GM19193 (cell line): ENCODE data around the gene MUC22.

Source experiments
- POLR2A ChIP-seq: IDR thresholded peaks from 4 replicates; pipeline ENCODE4 v1.6.1; 2011; ENCODE audit not compliant: insufficient read depth, insufficient read length; ENCODE audit errors: extremely low read depth

Gene MUC22

DNA sequence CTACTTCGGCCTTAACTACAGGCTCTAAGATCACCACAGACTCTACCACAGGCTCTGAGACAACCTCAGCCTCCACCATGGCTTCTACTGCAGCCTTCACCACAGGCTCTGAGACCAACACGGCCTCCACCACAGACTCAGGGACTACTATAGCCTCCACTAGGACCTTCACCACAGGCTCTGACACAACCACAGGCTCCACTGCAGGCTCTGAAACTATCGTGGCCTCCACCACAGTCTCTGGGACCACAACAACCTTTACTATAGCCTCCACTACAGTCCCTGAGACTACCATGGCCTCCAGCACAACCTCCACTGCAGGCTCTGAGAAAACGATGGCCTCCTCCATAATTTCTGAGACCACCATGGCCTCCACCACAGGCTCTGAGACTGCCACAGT lies 15.3 kb downstream of the MUC22 start:
- TF ChIP-seq POLR2A, result no peak

DNA sequence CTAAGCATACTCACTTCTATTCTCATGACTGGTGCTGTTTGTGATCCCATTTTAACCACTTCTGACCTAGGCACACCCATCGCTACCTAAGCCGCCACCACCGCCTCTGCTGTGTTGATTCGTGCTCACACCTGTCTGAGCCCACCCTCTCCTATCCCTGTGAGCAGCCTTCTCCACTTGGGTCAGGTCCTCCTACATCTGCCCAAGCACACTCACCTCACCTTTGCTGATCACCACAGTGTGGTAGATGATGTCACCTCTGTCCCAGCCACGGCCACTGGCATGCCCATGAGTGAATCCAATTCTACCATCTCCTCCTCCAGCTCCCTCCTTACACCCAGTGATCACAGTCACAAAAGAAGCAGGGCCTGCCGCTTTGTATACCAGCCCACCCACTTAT lies 20.8 kb downstream of the MUC22 start:
- TF ChIP-seq POLR2A, result no peak

DNA sequence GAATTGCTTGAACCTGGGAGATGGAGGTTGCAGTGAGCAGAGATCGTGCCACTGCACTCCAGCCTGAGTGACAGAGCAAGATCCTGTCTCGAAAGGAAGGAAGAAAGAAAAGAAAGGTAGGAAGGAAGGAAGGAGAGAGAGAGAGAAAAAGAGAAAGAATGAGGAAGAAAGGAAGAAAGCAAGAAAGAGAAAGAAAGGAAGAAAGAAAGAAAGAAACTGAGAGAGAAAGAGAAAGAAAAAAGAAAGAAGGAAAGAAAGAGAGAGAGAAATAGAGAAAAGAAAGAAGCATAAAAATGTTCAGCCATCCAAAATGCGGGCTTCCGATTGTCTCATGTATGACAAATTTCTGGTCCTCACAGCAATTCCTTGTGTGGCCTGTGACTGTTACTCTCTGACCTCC lies 22.8 kb downstream of the MUC22 start:
- TF ChIP-seq POLR2A, result no peak

DNA sequence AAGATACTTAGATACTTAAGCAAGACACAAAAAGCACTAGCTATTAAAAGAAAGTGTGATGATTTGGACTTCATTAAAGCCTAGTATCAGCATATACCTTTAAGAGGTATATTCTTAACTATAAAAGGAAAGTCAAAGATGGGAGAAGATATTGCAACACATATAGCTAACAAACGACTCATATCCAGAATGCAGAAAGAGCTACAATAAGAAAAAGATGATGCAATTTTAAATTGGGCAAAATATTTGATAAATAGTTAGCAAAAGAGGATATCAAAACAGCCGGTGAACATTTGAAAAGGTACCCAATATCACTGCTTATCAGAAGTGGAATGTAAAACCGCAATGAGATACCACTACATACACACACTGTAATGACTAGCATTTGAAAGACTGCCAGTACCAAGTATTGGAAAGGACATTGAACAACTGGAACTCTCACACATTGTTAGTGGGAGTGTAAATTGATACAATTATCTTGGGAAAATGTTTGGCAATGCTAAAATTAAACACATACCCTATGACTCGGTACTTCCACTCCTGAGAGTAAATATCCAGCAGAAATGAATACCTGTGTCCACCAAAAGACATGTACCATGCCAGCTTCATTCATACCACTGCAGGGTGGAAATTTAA lies 25.7 kb downstream of the MUC22 start:
- TF ChIP-seq POLR2A, result no peak

DNA sequence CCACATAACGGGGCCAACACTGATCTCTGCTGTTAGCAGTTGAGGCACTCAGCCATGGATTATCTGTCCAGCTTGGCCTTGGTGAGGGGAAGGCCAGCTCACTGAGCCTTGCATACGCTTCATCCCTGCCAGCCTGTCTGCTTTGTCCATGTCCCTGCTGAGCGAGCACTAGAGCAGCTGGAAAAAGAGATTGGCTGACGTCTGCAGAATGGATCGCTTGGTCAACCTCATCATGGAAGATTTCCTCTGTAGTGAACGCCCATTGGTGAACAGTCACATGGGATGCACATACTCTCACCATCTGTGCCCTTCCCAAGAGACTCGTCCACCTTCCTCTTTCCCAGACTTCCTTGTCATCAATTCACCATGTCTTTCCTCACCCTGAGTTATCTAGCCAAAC lies 26.9 kb downstream of the MUC22 start:
- no peak for TF ChIP-seq POLR2A

DNA sequence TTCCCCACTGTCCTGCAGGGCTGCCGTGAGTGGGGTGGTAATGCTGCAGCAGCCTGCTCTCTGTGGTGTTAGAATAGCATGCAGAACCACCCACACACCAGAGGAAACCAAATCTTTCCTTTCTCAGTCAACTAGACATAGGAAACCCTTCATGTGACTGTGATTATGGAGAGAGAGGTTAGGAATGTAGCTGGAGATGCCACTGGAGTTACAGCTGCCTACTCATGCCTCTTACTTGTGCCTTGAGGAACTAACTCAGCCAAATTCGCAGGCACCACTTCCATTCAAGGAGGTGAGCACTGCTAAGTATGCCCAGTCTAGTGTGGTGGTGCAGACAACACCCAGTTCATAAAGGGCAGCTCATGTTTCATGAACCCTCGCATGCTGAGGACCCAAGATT lies 27.4 kb downstream of the MUC22 start:
- TF ChIP-seq POLR2A, result no peak

DNA sequence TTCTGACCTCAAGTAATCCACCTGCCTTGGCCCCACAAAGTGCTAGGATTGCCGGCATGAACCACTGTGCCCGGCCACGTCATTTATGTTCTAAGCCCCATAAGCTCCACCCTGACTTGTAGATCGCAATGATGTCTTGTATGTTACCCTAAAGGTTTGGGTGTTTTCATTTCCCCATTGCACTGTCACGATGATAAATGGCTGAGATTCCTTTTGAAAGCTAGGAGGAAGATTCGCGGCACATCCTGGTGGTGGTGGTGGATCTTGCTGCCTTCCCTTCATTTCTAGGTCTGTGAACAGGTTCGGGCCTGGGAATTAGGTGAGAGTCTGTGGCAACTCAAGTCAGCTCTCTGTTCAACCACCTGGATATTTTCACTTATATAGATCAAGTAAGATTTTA lies 28.3 kb downstream of the MUC22 start:
- no peak for TF ChIP-seq POLR2A

DNA sequence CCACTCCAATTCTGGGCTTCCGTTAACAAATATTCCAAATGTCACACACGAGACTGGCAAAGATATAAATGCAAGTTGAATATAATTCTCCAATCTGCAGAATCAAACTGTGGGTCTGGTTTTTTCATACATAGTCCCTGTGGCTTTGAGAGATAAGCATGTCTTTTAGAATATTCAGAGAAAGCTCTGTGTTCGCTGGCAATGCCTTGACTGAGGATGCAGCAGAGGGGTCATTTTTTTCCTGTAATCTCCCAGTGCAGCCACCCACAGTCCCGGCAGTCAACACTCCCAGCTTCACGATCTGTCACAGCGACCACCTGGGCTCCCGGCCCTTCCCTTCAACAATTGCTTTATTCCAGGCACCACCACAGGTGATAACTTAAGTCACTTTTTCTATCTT lies 30.5 kb downstream of the MUC22 start:
- no peak for TF ChIP-seq POLR2A

DNA sequence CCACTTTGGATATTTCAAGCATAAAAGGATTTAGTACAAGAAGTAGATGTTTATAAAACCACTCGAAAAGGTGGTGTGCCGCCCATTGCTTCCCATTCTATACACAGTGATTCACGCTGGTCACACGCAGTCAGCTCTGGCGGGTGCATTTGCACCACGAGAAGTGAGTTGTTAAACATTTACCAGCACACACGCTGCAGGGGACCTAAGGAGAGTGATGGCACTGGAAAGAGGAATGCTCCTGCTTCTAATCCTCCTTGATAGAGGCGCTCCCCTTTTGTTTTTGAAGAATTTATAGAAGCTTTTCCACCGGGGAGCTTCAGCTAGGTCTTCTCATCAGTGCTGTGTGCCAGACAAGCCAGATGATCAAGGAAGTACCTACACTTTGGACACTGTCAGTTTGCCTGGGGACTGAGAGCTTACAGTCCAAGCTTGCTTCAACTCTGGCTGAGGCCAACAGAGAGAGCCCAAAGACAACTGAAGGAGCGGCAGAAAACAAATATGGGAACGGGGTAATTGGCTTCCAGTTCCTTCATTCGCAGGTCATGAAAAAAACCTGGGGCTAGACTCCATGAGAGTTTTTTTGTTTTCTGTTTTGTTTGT lies 31.2 kb downstream of the MUC22 start:
- no peak for TF ChIP-seq POLR2A

DNA sequence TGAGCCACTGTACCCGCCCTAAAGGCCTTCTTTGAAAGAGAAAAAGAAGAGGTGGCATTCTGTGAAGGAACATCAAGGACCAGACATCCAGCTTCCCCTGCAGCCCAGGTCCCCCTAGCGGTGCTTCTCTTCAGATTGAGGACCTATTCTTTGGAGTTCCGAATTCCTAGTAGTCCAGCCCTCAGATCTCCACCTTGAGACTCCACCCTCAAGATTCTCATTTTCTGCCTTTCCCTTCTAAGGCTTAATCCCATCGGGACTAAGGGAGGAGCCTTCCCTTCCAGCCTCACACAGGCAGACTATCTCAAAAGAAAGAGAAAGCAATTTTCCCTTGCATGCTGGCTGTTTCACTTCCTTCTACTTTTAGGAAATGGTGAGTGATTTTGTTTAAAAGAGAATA lies 32.5 kb downstream of the MUC22 start:
- no peak for TF ChIP-seq POLR2A

DNA sequence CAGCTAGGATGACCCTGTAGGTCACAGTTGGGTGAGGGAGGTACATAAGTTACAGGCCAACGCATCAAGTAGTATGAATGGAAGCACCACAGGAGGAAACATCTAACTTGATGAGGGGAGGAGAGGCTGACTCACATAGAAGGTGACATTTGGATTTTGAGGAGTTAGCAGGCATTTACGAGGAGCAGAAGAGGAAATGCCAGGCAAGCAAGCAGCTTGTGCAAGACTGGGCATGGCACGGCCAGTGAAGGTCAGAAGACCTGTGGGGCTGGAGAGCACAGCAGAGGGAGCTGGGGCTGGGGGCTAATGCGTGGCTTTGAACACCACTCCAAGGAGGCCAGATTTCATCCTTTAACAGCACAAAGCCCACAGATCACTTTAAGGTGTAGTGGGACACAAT lies 37.8 kb downstream of the MUC22 start:
- TF ChIP-seq POLR2A, result no peak

DNA sequence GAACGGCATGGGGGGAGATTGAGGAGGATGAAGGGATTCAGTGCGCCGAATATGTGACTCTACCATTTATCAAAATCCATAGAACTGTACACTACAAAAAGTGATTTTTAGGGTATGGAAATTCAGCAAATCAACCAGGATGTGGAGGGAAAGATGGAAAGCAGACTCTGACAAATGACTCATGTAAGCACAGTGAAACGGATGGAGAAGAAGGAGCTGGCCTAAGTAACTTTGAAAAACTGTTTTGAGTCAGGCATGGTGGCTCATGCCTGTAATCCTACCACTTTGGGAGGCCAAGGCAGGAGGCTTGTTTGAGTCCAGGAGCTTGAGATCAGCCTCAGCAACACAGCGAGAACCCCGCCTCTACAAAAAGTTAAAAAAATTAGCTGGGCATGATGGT lies 39.2 kb downstream of the MUC22 start:
- no peak for TF ChIP-seq POLR2A

DNA sequence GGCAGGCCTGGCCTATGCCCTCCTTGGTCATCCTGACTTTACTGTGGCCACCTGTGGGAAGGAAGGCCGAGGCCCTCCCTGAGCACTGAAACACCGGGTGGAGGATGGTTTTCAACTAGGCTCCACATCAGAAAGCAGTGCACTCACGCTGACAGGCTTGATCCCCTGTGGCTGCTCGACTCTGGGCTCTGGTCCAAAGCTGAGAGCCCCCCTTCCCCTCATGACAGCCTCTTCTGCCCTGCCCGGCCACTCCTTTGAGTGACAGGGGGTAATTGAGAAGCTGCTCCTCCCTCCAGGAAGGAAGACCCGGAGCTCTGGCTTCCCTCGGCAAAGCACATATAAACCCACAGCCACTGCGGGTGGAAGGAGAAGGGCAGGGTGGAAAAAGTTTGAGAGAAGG lies 43.6 kb downstream of the MUC22 start:
- no peak for TF ChIP-seq POLR2A

DNA sequence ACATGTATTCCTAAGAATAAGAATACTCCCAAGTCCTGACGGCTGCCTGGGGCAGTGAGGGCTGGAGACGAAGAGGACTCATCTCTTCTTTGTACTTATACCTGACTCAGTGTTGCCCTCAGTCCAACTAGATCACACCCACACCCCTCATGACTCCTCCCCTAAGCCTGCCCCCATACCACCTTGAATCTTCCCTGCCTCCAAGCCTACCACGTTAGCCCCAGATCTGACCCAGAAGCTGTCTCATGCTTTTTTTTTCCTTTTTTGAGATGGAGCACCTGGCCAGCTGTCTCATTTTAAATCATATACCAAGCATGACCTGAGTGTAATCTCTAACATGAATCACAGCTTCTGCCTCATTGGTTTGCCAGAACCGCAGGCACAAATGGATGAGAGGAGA lies 45.2 kb downstream of the MUC22 start:
- TF ChIP-seq POLR2A, result no peak

DNA sequence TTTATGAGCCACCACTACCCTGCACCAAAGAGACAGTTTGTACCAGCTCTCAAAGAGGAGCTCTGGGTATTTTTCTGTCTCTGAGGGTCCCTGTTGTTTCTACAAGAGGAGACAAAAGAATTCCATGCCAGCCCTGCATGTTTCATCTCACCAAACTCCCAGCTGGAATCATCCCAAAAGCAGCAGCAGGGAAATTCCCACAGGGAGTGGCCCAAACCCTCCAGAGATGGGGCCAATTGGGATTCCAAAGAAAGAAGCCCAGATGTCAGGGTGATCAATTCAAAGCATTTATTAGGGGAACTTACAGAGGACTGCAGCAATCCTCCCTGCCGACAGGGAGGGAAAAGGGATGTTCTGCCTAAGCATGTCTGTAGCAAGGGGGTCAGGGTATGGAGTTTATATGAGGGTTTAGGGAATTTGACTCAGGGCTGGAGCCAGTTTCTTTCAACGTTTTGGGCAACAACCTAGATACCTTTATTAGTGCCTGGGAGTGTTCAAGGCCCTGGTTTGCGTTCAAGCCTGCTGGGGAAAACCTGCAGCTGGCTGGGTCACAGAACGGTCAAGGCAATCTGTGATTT lies 47.2 kb downstream of the MUC22 start:
- no peak for TF ChIP-seq POLR2A

DNA sequence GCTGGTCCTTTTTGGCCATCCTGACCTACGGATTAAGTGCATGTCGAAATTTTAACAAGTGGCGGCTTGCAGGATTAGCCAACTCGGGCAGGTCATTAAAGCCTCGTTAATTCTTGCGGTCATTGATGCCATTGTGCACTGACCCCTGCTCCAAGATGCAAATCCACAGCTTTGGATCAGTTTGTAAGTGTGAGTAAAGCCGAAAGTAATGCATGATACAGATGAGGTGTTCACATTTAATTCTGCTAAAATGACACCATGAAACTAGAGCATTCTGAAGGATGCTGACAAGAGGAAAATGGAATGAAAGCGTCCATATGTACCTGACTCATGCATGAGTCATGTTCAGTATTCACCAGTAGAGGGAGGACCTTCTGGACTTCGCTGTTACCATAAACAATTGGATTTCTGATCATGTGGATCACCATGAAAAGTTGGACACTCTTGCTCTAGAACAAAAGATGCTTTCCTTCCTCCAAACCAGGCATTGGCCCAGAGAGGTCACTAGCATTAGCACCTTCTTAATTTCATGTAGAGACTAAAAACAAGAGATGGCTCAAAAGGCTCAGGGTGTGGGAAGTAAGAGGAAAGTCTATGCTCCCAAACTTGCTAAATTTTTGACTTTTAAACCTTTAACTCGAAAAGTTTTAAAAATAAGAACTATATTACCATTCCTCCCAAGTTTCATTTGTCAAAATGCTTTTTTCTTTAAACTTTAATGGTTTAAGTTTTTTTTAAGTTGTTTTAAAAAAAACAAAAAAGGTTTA lies 48.0 kb downstream of the MUC22 start:
- TF ChIP-seq POLR2A, result no peak

DNA sequence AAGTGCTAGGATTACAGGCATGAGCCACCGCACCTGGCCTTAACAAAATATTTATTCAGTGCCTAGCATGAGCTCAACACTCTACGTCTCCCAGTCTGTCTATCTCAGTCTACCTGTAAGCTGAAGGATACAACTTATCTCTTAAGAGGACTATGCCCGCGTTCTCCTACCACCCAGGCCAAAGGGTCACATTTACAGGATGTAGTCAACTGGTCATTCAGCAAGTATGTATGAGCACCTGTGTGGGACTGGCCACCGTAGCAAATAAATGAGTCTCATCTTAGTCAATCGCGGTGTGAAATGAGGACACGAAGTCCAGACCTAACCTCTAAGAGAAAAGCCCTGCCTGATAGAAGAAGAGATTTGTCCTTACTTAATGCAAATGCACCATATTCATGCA lies 49.9 kb downstream of the MUC22 start:
- TF ChIP-seq POLR2A, result no peak

DNA sequence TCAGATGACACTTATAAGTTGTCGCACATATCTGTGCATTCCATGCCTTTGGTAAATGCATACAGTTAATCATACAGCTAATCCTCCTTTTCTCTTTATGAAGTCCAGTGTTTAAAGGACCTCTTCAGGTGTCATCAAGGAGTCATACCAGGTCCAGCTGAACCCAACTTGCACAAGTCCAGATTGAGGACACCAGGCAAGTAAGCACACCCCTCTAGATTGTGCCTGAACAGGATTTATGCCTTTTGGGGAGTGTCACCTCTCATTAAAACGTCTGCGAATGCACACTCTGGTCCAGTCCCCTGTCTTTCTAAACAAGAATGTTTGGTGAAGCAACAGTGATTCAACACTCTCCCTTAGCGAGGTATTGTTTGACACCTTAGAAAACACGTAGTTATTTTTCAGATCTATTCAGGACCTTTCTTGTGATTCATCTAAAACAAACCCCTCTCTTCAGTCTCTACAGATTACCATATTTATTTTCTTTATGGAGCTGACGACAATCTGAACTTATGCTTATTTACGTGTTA lies 53.7 kb downstream of the MUC22 start:
- TF ChIP-seq POLR2A, result no peak
